Muscle of arm (tissue), 14 donors: ENCODE data around the gene TRAPPC4. TPM values are rescaled to one million over a fixed set of nuclear protein-coding genes. Genes with fewer than 3 reads are reported as not detected.
"Not testable (repeated sequence)": the region's sequence is repeated elsewhere in the genome, so short reads cannot be mapped to it uniquely, and the experiment has no call there.

ENCODE experiments used
- DNase-seq: peaks from one replicate; pipeline ENCODE4 v3.0.0-alpha.2; 2013
- long read RNA-seq, 11 donors: transcript quantifications; one replicate each; lab custom pipeline, GENCODE V29; 2026
- polyA plus RNA-seq, 12 donors: library from polyadenylated mRNA; unstranded; fragments of 120-200 nt; gene quantifications; one replicate each; pipeline ENCODE4 v1.2.1, GENCODE V29; 2013; ENCODE audit not compliant: insufficient read length in 12 of 12

Gene TRAPPC4
- polyA plus RNA-seq: 10 to 100 TPM in 11 of 12 donors, not detected in 1; 29.6 to 57.1 (median 44.7) TPM
- long read RNA-seq, donor 1, transcript TRAPPC4-210 (4 exons, 1,135 nt): minor isoform, 8 of 68 reads
- long read RNA-seq, donor 1, transcript TRAPPC4-214 (5 exons, 1,759 nt): major isoform, 49 of 68 reads
- long read RNA-seq, donor 1, partial matches to known transcripts: 0 of 68 reads
- long read RNA-seq, donor 1, other reads (novel, unspliced or antisense): 0 of 68 reads
- long read RNA-seq, donor 2, transcript TRAPPC4-214 (5 exons, 1,759 nt): major isoform, 31 of 39 reads
- long read RNA-seq, donor 2, partial matches to known transcripts: 0 of 39 reads
- long read RNA-seq, donor 2, other reads (novel, unspliced or antisense): 0 of 39 reads
- long read RNA-seq, donor 3, transcript TRAPPC4-214 (5 exons, 1,759 nt): major isoform, 11 of 19 reads
- long read RNA-seq, donor 3, partial matches to known transcripts: 0 of 19 reads
- long read RNA-seq, donor 3, other reads (novel, unspliced or antisense): 0 of 19 reads
- long read RNA-seq, donor 4, transcript TRAPPC4-214 (5 exons, 1,759 nt): major isoform, 11 of 15 reads
- long read RNA-seq, donor 4, partial matches to known transcripts: 0 of 15 reads
- long read RNA-seq, donor 4, other reads (novel, unspliced or antisense): 0 of 15 reads
- long read RNA-seq, donor 5: 0 reads
- long read RNA-seq, donor 6, transcript TRAPPC4-214 (5 exons, 1,759 nt): major isoform, 12 of 14 reads
- long read RNA-seq, donor 6, partial matches to known transcripts: 0 of 14 reads
- long read RNA-seq, donor 6, other reads (novel, unspliced or antisense): 0 of 14 reads
- long read RNA-seq, donor 7, transcript TRAPPC4-214 (5 exons, 1,759 nt): major isoform, 17 of 19 reads
- long read RNA-seq, donor 7, partial matches to known transcripts: 0 of 19 reads
- long read RNA-seq, donor 7, other reads (novel, unspliced or antisense): 0 of 19 reads
- long read RNA-seq, donor 8, transcript TRAPPC4-214 (5 exons, 1,759 nt): major isoform, 17 of 22 reads
- long read RNA-seq, donor 8, partial matches to known transcripts: 0 of 22 reads
- long read RNA-seq, donor 8, other reads (novel, unspliced or antisense): 0 of 22 reads
- long read RNA-seq, donor 9, transcript TRAPPC4-214 (5 exons, 1,759 nt): major isoform, 17 of 26 reads
- long read RNA-seq, donor 9, transcript TRAPPC4-210 (4 exons, 1,135 nt): minor isoform, 5 of 26 reads
- long read RNA-seq, donor 9, partial matches to known transcripts: 0 of 26 reads
- long read RNA-seq, donor 9, other reads (novel, unspliced or antisense): 0 of 26 reads
- long read RNA-seq, donor 10, transcript TRAPPC4-214 (5 exons, 1,759 nt): major isoform, 29 of 35 reads
- long read RNA-seq, donor 10, partial matches to known transcripts: 0 of 35 reads
- long read RNA-seq, donor 10, other reads (novel, unspliced or antisense): 0 of 35 reads
- long read RNA-seq, donor 11, transcript TRAPPC4-214 (5 exons, 1,759 nt): major isoform, 12 of 20 reads
- long read RNA-seq, donor 11, partial matches to known transcripts: 0 of 20 reads
- long read RNA-seq, donor 11, other reads (novel, unspliced or antisense): 0 of 20 reads

DNA sequence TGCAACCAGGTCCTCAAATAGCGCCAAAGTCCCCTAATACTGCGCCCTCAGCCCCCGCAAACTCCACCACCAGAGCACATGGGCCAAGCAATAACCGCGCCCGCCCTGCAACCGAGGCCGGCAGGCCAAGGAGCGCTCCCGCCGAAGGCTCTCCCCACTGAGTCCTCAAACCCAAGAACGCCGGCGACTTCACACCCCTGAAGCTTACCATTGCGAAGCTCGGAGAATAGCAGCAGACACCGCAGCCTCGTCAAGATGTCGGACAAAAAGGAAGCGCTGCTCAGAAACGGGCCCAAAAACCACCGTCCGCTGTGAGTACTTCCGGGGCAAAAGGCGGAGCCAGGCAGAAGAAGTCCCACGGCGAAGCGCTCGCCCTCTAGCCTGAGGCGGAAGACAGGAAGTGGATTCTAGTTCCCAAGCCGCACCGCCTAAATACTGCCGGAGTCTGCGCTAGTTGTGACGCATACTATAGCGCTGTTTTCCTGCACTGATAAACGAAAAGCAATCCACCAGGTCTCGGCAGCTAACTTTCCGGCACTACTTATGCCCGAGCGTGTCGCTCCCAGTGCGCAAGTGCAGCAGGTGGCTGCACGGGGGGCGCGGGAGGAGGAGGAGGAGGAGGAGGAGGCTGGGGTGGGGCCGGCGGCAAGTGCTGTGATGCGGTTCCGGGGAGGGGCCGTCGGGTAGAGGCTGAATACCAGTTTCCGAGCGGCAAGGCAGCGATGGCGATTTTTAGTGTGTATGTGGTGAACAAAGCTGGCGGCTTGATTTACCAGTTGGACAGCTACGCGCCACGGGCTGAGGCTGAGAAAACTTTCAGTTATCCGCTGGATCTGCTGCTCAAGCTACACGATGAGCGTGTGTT lies at the start of gene TRAPPC4, which contains the start of gene RPS25:
Gene TRAPPC4 (plus strand): TSS at position 693 of the 865 bp plus-strand sequence. CDS start 30 bp downstream, at position 723.
Gene RPS25 (minus strand): TSS at position 270 of the 865 bp plus-strand sequence. CDS start 59 bp downstream, at position 211.
- DNase-seq: peak; percentile 98

GRCh38 chr11:118969508-118969907 lies 49.1 kb upstream of the TRAPPC4 start:
- DNase-seq: not testable (repeated sequence)

DNA sequence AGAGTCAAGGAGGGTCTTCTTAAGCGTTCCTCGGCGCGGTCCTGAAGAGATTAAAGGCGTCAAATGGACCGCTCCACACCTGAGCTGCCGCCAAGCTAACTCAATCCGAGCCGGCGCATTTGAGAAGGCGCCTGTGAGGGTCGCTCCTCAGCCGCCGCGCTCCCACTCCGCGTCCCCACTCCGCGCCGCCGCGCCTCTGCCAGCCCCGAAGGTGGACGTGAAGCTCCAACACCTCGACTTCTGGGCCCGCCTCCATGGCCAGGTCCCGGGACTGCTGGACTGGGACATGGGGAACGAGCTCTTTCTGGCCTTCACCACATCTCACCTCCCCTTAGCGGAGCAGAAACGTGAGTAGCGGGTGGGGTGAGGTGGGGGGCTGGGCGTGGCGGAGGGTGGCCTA lies 46.9 kb upstream of the TRAPPC4 start, which contains the start of gene FOXR1:
Gene FOXR1 (plus strand): TSS at position 116 of the 400 bp plus-strand sequence. CDS start 171 bp downstream, at position 287.
- DNase-seq: no peak

DNA sequence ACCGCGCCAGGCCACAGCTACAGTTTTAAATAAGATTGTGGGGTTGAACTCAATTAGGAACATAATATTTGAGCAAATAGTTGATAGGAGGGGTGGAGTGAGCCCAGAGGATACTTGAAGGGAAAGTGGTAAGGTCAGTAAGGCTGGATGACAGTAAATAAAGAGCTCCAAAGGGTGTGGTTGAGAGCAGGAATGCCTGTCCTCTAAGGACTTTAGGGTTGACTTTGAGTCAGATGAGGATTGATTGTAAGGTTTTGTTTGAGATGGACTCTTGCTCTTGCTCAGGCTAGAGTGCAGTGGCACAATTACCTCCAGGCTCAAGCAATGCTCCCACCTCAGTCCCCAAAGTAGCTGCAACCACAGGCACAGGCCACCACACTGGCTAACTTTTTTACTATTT lies 44.6 kb upstream of the TRAPPC4 start:
- no peak for DNase-seq

DNA sequence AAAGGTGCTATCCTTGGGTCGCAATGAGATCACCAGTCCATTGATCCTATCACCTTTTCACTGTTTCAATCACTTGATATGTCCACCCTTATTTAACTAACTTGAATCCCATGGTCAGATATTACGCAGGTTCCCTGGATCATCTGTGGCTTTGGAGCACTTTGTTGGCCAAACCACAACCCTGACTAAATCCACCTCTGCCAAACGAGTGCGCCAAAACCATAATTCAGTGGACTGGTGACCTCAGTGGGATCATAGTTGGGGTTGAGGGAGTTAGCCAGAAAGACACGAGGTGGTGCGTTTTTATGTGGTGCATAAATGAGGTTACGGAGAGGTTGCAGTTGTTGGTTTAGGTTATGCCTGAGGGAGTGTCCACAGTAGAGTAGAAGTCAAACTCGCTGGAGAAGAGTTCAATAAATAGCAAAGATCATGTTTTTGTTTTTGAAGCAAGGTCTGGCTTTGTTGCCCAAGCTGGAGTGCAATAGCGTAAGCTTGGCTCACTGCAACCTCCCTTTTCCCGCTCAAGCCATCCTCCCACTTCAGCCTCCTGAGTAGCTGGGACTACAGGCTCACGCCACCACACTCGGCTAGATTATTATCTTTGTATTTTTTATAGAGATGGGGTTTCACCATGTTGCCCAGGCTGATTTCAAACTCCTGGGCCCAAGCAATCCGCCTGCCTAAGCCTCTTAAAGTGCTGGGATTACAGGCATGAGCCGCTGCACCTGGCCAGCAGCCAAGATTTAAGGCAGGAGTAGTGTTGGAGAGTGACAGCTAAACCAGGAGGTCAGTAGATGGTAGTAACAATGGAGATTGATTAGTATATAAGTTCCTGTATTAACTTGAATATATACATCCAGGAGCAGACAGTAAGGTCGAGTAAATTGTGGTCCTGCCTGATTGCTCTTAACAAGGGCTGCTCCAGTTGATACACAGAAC lies 42.5 kb upstream of the TRAPPC4 start:
- no peak for DNase-seq

DNA sequence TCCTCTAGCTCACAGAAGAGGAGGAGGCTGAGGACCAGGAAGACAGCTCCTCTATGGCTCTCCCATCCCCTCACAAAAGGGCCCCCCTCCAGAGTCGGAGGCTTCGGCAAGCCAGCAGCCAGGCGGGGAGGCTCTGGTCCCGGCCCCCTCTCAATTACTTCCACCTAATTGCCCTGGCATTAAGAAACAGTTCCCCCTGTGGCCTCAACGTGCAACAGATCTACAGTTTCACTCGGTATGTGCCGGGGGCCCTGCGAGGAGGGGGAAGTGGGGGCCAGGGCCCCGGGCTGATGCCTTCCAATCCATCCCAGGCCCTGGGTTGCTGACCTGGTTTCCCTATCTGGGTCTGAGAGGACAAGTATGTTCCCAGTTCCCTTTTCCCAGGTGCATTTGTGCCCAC lies 39.1 kb upstream of the TRAPPC4 start:
- DNase-seq: no peak

- no peak for DNase-seq
Measured at GRCh38 chr11:118980191-118980881, 38.2 kb upstream of the TRAPPC4 start.

DNA sequence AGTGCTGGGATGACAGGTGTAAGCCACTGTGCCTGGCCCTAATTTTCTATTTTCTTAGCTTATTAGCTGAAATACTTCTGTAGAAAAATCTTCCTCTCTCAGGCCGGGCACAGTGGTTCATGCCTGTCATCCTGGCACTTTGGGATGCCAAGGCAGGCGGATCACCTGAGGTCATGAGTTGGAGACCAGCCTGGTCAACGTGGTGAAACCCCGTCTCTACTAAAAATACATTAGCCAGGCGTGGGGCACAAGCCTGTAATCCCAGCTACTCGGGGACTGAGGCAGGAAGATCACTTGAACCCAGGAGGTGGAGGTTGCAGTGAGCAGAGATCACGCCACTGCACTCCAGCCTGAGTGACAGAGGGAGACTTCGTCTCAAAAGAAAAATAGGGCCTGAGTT lies 34.2 kb upstream of the TRAPPC4 start:
- DNase-seq: not testable (repeated sequence)

- DNase-seq: no peak
Measured at GRCh38 chr11:118984825-118985224, 33.7 kb upstream of the TRAPPC4 start.

- DNase-seq: no peak
Measured at GRCh38 chr11:118988280-118988679, 30.3 kb upstream of the TRAPPC4 start.

DNA sequence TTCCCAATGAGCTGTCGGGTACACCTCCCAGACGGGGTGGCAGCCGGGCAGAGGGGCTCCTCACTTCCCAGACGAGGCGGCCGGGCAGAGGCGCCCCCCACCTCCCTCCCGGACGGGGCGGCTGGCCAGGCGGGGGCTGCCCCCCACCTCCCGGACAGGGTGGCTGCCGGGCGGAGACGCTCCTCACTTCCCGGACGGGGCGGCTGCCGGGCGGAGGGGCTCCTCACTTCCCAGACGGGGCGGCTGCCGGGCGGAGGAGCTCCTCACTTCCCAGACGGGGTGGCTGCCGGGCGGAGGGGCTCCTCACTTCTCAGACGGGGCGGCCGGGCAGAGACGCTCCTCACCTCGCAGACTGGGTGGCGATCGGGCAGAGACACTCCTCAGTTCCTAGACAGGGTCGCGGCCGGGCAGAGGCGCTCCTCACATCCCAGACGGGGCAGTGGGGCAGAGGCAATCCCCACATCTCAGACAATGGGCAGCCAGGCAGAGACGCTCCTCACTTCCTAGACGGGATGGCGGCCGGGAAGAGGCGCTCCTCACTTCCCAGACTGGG lies 27.0 kb upstream of the TRAPPC4 start:
- not testable (repeated sequence) for DNase-seq

DNA sequence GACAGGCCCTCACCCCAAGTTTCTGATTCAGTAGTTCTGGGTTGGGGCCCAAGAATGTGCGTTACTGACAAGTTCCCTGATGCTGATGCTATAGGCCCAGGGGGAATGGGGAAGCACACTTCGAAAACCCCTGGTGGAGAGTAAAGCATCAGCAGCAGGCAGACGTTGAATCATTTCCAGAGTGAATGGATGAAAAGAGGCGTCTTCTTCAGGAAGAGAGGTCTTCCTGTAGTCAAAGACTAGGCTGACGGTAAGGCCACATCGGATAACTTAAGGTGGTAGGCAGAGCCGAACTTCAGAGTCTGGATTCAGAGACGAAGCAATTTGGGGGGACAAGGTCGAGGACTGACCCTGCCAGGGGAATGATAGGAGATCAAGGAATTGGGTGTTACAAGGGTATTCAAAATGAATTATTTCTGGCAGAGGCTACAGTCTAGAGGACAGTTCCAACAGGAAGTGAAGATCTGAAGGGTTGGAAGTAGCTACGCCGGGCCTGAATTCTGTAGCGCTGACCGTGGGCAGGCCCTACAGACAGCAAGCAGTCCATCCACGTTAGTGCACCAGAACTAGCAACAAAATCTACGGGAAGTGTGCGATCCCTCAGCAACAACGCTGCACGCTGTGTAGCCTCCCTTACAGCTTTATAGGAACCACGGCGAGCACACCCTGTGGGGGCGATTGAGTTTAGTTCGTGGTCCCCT lies 21.5 kb upstream of the TRAPPC4 start:
- peak; percentile 25 for DNase-seq

DNA sequence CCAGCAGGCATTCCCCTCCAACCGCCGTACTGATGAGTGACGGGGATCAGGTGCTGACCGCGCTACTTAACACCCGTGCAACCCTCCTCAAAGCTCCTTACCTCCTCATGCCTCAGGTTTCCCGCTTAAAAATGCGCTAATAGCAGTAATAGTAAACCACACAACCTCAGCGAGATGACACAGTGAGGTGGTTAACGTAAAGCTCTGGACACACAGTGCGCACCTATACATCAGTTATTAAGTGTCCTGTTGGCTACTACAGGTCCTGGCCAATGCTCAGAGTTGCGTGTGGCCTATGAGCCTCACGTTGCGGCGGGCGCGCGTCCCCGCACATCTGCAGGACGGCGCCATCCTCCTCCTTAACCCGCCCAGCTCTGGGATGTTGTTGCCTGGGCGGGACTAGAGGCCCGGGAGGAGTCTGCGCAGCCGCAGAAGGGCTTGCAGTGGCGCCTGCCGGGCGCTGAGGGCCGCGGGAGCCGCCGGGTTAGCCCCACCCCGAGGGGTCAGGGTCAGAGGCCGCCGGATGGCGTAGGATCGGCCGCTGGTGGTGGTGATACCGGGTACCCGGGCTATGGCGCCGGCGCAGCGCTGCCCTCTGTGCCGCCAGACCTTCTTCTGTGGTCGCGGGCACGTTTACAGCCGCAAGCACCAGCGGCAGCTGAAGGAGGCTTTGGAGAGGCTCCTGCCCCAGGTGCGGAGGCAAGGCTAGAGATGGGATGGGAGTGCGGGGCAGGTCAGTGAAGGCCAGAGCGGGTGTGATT lies 20.8 kb upstream of the TRAPPC4 start, which contains the start of gene CENATAC:
Gene CENATAC (plus strand): TSS at position 512 of the 761 bp plus-strand sequence. CDS start 60 bp downstream, at position 572.
- peak; percentile 91 for DNase-seq

GRCh38 chr11:118998388-118998717 lies 20.2 kb upstream of the TRAPPC4 start:
- no peak for DNase-seq

- DNase-seq: no peak
Measured at GRCh38 chr11:118998822-118999221, 19.7 kb upstream of the TRAPPC4 start.

DNA sequence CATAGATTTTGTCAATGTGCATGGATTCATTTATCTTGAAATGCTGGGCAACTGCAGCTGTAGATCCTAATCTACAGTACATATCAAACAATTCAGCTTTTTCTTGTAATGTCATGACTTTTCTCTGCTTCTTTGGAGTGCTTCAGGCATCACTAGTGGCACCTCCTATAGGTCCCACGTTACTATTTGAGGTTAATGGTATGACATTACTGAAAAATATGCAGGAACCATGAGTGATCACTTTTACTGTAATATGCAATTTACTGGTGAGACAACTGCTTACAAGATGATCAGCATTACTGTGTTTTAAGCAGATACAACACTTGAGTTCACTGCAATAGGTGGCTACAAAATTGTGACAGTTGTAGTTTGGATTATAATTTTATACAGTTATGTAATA lies 17.7 kb upstream of the TRAPPC4 start:
- no peak for DNase-seq
